8988T (cell line): ENCODE results near the gene FBP2.
"Not testable (repeated sequence)": the region's sequence is repeated elsewhere in the genome, so short reads cannot be mapped to it uniquely, and the experiment has no call there.

ENCODE experiments used
- DNase-seq: peaks from one replicate; pipeline ENCODE4 v3.0.0; 2011

Gene FBP2

DNA sequence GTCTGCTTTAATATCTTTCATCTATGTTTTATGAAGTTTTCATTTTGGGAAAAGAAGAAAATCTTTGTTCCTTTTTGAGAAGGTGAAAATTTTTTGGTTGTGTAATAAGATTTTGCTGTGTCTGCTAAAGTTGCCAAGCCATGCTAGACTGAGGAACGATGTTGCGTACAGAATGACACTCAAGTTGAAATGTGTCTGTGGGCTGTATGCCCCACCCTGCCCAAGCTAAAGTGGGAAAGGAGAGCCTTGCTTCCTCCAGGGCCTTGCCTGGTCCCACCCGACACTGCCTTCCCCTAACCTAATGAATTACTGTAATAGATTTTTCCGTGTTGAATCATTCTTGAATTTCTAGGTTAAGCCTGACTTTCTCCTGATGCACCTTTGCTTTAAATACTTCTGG, 36.2 kb downstream of the FBP2 start:
- no peak for DNase-seq

DNA sequence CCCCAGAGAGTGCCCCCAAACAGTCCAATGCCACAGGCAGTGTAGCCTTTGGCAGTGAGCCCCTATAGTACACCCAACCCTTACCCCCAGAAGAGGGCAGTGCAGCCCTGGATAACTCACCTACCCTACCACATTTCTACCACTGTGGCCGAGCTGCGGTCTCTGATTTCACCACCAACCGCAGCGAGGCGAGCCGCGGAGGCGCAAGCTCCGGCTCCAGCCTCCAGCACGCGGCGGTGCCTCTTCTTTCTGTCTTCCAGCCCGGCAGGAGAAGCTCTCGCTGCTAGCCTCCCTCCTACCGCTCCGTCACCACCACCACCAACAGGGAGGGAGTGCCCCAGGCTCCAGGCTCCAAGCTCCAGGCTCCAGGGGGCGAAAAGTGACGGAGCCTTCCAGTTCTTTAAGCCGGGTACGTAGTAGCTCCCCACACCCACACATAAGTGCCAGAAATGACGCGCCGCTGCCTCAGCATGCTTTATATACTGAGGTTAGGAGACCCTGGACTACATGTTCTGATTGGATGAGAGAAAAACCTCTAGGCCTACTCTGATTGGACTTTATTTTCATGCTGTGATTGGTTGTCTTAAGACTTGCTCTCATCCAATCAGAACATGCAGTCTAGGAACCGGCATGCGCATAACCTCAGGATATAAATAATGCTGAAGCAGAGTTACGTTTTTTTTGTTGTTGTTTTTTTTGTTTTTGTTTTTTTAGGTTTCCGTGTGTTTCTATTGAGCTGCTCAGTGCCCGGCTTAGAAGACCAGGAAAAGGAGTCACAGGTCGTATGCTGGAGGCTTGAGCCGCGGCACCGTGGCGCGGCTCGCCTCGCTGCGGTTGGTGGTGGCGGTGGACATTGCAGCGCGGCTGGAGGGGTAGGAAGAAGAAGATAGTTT, 38.9 kb downstream of the FBP2 start, which contains the start of gene PCAT7:
PCAT7 (plus strand) TSS at position 645 of the 893 bp plus-strand sequence.
- no peak for DNase-seq

DNA sequence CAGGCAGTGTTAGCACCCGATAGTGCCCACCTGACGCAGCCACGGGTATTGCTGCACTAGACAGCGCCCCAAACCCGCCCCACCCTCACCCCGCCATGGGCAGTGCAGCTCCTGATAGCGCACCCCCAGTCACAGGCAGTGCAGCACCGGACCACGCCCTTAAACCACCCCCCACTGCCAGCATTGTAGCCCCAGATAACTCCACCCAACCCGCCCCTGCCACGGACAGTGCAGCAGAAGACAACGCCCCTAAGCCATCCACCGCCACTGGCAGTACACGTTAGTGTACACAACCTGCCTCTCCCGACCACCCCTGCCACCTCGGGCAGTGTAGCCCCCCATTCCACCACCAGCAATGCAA, 39.6 kb downstream of the FBP2 start:
- no peak for DNase-seq

DNA sequence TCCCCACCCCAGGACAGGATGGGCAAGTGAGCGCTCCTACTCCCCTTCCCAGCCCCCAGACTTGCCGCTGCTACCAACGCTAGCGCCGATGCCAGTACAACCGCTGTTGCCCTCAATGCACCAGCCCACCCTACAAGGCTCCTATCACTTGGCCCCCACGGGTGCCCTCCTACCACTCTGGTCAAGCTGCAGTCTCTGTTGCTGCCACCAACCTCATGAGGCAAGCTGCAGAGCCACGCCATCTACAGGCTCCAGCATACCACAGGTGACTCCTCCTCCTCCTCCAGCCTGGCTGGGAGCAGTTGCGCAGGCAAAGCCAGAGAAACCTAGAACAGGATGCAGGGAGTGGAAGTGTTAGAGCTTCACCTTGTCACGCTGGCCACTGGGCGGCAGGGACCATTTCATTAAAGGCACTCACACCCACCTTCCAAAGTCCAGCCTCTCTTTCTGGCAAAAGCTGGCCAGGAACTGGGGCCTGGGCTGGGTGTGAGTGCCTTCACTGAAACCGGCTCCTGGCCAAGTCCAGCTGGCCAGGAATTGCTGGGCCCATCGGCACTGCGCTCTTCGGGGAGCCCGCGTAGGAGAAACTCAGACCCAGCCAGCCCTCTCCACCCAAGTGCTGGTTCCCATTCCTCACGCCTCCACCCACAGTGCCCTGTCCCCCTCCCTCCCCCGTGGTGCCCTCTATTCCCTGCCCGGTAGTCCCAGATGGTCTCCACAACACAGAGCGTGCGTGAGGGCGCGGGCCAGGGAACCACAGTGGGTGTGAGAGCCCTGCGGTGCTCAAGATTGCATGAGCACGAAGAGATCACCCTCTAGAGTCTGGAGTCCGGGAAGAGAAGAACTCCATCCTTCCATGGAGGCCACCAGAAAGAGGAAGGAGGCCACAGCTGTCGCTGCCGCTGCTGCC, 40.3 kb downstream of the FBP2 start:
- DNase-seq, result peak; percentile 37

DNA sequence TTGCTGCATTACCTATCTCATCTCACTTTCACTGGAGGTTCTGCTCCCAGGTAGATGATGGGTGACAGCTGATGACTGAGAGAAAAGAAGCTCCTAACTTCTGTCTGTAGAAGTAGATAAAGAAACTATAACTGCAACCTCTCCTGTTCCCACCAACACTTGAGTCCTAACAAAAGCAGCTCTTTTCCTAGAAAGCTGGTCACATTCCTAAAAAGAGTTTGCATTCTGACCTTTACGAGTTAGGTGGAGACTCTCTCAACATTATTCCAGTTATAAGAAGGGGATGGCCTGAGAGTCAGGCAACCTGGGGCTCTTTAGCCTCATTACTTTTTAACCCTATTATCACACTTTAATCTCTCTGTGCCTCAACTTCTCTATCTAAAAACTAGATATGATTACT, 47.7 kb downstream of the FBP2 start:
- DNase-seq, result no peak

DNA sequence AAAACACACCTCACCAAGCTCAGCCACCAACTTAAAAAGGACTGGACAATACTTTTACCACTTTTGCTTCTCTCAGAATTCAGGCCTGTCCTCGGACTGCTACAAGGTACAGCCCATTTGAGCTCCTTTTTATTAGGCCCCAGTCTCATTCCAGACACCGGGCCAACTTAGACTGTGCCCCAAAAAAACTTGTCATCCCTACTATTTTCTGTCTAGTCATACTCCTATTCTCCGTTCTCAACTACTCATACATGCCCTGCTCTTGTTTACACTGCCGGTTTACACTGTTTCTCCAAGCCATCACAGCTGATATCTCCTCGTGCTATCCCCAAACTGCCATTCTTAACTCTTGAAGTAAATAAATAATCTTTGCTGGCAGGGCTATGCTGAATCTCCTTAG, 49.3 kb downstream of the FBP2 start:
- DNase-seq, result not testable (repeated sequence)

DNA sequence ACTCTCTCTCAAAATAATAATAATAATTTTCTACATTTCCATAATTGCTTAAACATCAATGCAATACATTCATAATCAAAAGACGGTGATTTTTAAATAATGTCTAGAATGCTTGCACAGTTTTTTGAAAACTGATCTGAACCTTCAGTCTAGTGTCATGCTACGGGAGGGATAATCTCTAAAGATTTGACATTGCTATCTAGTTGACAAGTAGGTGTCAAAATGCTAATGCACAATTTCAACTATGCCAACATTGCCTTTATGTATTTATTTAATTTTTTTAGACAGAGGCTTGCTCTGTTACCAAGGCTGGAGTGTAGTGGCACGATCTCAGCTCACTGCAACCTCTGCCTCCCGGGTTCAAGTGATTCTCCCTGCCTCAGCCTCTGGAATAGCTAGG, 54.7 kb downstream of the FBP2 start:
- no peak for DNase-seq

DNA sequence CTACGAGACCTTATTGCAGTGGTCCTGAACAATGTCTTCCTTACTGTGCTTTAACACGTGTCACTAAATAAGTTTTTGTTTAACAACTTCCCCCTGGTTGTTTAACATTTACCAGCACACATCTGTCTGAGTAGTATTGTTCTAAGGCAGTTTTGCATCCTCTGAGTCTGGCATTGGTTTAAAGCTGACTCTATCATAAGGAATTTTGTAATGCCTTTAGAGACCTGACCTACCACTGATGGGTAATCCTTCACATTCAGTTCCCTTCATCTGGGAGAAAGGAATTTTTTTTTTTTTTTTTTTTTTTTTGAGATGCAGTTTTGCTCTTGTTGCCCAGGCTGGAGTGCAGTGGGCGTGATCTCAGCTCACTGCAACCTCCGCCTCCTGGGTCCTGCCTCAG, 58.7 kb downstream of the FBP2 start:
- no peak for DNase-seq

DNA sequence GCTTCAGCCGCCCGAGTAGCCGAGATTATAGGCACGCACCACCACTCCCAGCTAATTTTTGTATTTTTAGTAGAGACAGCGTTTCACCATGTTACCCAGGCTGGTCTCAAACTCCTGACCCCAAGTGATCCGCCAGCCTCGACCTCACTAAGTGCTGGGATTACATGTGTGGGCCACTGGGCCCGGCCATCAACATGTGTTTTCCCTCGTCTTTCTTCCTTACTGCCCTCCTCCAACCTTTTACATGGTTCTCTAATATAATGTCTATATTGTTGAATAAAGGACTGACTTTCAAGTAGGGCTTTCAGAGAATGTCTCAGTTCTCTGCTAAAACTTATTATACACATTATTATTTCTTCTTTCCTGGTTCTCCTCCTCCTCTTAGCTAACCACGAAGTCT, 60.0 kb downstream of the FBP2 start:
- DNase-seq, result no peak

DNA sequence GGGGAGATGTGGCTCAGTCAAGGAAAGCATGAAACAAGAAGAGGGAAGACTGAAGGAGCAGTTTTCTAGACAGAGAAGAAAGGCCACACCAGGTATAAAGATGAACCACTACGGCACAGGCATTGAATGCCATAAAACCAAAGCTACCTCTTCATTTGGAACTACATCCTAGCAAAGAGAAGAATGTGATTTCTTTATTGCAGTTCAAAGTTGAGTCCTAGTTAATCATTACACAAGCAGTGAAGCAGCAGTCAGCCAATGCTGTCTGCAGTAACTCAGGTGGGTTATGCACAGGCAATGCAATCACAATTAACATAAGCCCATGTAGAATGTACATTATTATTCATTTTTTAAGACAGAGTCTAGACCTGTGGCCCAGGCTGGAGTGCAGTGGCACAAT, 60.5 kb downstream of the FBP2 start:
- no peak for DNase-seq

DNA sequence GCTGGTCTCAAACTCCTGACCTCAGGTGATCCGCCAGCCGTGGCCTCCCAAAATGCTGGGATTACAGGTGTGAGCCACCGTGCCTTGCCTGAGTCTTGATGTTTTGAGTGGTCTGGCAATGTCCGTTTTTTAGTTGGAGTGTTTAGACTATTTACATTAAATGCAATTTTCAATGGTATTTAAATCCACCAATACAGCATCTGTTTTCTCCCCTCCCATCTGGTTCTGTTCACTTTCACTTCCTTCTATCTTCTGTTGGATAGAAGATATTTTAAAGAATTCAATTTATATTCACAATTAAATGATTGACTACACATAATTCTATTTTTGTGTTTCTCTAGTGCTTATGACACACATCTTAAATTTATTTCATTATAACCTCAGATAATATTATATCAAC, 64.7 kb downstream of the FBP2 start:
- DNase-seq, result no peak

DNA sequence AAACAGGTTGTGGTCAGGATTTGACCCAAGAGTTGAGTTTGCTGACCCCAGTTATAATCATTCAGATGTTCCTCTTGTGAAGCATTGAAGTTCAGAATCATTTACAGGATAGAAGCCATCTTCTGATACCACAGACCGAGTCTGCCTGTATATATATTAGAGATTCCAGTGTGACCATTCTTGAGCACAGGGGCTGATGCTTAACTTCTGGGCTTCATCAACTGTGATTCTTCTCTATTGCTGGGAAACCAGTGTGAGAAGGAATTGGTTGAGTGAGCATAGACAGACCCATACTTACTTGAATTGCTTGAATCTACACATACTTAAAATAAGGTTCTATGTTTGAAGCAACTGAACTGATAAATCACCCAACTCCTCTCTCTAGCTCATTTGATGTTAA, 66.7 kb downstream of the FBP2 start:
- no peak for DNase-seq

DNA sequence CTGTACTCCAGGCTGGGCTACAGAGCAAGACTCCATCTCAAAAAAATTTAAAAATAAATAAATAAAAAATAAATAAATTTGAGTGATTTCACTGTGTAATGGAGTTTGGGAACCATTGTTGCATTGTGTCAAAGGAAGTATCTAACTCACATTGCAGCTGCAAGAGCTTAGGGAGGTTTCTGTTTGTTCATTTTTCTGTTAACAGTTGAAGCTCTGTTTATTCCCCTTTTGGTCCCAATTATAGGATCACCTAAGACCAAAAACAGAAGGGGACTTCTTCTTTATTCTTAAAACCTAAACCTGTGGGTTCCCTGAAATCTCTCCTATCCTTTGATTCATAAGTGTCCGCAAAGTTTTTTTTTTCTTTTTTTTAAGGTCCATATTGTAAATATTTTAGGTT, 67.4 kb downstream of the FBP2 start:
- no peak for DNase-seq

DNA sequence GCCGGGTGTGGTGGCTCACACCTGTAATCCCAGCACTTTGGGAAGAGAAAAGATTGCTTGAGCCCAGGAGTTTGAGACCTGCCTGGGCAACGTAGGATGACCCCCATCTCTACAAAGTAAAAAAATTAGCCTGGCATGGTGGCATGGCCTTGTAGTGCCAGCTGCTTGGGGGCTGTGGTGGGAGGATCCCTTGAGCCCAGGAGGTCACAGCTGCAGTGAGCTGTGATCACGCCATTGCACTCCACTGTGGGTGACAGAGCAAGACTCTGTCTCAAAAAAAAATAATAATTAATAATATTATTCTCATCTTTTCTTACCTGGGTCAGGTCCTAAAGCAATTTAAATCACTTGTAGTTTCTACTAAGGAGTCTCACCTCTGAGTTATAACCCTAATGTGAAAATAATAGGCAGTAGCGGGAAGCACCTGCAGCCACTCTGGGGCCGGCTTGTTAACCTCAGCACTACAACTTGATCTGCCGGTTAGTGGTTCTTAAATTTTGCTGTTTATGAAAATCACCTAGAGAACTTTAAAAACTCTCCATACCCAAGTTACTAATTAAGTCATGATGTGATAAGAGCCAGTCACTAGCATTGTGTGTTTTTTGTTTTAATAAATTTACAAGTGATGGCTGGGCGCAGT, 68.1 kb downstream of the FBP2 start:
- no peak for DNase-seq

DNA sequence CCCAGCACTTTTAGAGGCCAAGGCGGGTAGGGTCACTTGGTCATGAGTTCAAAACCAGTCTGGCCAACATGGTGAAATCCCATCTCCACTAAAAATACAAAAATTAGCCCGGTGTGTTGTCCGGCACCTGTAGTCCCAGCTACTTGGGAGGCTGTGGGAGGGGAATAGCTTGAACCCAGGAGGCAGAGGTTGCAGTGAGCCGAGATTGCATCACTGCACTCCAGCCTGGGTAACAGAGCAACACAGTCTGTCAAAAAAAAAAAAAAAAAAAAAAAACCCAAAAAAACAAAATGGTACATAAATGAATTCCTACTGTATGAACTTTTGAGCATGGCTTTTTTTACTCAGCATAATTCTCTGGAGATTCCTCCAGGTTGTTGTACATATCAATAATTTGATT, 76.4 kb downstream of the FBP2 start:
- no peak for DNase-seq

DNA sequence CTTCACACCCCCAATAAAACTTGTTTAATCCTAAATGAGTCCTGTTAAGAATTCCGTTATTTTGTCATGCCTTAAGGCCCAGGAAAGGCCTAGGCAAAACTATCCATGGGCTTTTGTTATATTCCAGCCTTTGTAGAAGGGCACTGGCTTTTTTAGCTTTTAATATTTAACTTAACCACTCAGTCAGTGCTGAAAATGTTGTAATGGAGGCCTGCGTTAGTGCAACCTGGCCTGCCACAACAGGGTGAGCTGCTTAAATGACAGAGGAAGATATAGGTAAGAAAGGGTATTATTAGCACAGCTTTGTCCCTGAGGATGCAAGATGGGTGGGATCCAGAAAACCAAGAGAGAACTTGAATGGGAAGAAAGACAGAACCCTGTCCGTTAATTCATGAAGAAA, 78.9 kb downstream of the FBP2 start:
- no peak for DNase-seq

DNA sequence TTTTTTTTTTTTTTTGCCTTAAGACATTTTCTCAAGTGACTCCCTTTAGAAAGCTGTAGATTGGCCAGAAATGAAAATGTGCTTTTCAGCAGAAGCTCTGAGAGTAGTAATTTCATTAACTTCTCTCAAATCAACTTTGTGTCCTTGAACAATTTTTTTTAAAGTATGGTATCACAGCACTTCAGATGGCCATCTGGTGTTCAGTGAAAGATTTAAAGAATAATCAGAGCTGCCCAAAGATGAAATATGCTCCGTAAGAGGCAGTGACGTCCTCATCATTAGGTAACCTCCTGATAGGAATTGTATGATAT, 81.7 kb downstream of the FBP2 start:
- no peak for DNase-seq

DNA sequence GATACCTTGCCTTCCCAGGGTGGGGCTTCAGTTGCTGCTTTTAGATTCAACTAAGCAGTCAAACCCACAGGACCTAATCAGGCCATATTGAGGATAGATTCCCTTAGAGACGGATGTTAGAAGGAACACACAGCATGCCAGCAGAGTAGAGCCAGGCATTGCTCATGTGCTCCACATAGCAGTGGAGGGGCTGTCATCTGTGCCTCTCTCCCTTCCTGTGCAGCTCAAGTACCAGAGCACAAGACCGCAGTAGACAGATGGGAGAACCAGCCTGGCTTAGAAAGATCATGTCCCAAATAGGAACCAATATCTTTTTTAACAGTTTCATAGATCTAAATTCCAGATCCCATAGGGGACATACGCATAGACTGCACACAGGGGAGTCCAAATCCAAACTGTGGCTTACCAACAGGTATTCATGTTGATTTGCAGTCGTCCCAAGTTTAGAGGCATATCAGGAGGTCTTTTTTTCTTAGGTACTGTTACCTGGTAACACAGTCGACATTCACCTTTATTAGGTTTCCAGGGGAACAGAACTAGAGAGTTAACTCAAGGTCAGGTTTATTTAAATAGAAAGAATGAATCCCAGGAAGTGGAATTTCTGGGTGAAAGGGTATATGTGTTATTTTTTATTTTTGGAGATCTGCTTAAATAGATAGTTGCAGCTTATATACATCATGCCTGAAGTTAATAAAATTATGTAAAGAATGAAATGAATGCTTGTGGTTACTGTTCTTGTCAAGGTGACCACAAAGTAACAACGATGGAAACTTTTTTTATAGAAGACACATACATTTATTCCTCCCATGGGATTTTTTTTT, 82.3 kb downstream of the FBP2 start:
- DNase-seq, result no peak
